HG02759 (cell line): Measurements from ENCODE around the gene P2RX7.
"Not testable (repeated sequence)": the region's sequence is repeated elsewhere in the genome, so short reads cannot be mapped to it uniquely, and the experiment has no call there.

ENCODE experiments used
- ATAC-seq: cut with Tn5 transposase; IDR thresholded peaks from one replicate; pipeline ENCODE4 v1.9.1; 2021; ENCODE audit warnings: mild to moderate bottlenecking, moderate library complexity; ENCODE audit not compliant: unreplicated experiment

P2RX7 gene

DNA sequence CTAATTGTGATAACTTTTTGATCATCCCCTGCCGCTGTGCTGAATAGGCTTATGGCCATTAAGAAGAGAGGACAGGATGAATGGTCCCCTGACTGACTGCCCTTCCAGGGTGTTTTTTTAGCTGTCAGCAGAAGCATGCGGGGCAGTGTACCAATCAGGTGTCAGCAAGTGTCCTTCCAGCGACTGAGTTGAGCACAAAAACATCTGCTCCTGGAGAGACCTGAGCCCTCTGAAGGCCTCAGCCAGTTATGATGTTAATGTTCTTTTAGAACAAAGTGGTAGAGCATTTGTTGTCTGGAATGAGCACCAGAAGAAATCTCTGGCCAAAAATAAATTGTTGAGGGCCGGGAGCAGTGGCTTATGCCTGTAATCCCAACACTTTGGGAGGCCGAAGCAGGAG lies 37.5 kb downstream of the P2RX7 start:
- ATAC-seq = no peak

- ATAC-seq = no peak
Measured at GRCh38 chr12:121170611-121171260, 38.1 kb downstream of the P2RX7 start.

DNA sequence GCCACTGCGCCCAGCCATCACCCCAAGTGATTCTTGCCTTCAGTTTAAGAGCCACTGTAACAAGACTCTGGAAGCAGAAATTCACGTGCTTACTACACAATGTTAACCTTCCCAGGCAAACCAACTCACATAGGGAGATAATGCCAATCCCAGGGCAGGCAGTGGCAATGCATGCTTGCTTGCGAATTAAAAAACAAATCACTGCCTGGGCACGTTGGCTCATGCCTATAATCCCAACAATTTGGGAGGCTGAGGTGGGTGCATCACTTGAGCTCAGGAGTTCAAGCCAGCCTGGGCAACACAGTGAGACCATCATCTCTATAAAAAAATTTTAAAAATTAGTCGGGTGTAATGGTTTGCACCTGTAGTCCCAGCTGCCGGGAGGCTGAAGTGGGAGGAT lies 39.5 kb downstream of the P2RX7 start:
- no peak for ATAC-seq

- no peak for ATAC-seq
Measured at GRCh38 chr12:121175383-121176119, 42.9 kb downstream of the P2RX7 start.

- ATAC-seq = no peak
Measured at GRCh38 chr12:121176826-121177529, 44.3 kb downstream of the P2RX7 start.

- ATAC-seq = no peak
Measured at GRCh38 chr12:121181181-121181580, 48.5 kb downstream of the P2RX7 start.

DNA sequence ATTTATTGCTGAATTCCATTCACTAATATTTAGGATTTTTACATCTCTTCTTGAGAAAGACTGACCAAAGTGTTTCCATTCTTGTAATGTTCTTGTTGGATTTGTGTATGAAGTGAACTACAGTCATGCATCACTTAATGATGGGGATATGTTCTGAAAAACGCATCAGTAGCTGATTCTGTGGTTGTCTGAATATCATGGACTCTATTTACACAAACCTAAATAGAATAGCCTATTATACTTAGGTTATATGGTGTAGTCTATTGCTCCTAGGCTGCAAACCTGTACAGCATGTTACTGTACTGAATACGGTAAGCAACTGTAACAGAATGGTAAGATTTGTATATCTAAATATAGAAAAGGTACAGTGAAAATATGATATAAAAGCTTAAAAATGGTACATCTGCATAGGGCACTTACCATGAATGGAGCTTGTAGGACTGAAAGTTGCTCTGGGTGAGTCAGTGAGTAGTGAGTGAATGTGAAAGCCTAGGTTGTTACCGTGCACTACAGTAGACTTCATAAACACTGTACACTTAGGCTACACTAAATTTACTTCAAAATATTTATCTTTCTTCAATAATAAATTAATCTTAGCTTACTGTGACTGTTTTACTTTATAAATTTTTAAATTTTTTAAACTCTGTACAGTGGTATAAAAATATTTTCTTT lies 49.7 kb downstream of the P2RX7 start:
- no peak for ATAC-seq

DNA sequence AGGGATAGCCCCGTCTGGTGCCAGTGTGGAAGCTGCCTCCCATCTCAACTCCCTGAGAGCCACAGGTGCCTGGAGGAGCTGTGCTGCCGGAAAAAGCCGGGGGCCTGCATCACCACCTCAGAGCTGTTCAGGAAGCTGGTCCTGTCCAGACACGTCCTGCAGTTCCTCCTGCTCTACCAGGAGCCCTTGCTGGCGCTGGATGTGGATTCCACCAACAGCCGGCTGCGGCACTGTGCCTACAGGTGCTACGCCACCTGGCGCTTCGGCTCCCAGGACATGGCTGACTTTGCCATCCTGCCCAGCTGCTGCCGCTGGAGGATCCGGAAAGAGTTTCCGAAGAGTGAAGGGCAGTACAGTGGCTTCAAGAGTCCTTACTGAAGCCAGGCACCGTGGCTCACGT lies 51.7 kb downstream of the P2RX7 start:
- no peak for ATAC-seq

DNA sequence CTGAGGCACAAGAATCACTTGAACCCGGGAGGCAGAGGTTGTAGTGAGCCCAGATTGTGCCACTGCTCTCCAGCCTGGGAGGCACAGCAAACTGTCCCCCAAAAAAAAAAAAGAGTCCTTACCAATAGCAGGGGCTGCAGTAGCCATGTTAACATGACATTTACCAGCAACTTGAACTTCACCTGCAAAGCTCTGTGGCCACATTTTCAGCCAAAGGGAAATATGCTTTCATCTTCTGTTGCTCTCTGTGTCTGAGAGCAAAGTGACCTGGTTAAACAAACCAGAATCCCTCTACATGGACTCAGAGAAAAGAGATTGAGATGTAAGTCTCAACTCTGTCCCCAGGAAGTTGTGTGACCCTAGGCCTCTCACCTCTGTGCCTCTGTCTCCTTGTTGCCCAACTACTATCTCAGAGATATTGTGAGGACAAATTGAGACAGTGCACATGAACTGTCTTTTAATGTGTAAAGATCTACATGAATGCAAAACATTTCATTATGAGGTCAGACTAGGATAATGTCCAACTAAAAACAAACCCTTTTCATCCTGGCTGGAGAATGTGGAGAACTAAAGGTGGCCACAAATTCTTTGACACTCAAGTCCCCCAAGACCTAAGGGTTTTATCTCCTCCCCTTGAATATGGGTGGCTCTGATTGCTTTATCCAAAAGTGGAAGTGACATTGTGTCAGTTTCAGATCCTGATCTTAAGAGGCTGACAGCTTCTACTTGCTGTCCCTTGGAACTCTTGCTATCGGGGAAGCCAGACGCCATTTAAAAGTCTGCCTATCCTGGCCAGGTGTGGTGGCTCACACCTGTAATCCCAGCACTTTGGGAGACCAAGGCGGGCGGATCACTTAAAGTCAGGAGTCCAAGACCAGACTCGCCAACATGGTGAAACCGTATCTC lies 52.6 kb downstream of the P2RX7 start:
- ATAC-seq = no peak

GRCh38 chr12:121186826-121187225 lies 54.1 kb downstream of the P2RX7 start:
- no peak for ATAC-seq

DNA sequence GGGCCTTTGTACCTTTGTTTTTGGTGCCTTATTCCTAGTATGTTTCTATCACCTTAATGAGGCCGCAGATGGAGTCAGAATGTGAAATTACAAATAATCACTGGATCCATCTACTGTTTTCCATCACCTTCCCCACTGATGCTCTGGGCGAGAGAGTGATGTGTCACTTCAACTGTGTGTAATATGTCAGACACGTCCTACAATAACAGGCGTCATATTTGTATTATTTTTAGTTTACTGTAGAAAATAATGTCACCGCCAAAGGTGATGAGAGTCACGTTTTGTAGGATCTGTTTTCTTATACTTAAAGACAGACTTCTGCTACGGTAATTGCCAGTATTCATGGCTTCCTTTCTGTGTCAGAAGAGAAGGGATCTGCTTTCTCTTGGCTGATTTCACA lies 54.8 kb downstream of the P2RX7 start:
- no peak for ATAC-seq

GRCh38 chr12:121188227-121188626 lies 55.6 kb downstream of the P2RX7 start:
- ATAC-seq = no peak

GRCh38 chr12:121189131-121189530 lies 56.5 kb downstream of the P2RX7 start:
- no peak for ATAC-seq

DNA sequence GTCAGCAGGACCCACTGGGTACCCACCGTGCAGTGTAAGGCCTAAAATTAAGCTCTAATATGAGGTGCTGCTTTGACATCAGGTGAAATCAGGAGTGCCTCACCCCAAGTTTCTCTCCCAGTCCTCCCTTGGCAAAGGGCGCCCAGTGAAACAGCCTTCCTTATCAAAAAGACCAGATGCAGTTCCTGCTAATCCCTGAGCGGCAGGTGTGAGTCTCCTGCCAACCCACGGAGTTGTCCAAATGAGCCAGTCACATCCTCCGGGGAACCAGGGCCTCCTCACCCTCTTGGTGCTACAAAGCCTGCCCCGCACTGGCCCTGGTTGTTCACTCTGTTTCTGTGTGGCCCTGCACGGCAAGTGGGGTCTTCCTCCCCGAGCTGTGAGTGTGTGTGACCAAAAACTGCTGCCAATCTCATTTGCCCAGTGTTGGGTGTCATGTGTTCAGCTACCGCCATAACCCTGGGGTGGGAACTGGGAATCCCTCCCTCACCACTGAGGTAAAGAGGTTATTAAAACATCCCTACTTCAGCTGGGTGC lies 57.0 kb downstream of the P2RX7 start:
- no peak for ATAC-seq

DNA sequence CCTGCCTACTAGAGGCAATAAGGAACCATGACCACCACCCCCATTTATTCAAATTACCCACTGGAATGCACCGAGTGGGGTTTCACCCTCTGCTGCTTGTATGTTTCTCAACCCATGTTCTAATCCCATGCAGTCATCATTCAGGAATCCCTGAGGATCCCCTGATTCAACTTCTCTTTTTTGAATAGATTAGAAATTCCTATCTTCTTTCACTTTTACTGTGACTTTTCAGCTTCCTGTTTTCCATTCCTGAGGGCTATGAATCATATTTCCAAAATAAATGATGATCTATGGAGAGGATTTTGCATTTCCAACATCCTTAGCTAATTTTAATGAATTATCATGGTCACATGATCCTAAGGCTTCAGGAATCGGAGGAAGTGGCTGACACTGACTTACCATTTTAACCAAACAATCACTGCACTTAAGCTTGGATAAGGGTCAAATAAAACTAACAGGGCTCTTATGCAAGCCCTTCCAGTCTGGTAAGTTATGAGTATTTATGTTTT lies 57.9 kb downstream of the P2RX7 start:
- no peak for ATAC-seq

DNA sequence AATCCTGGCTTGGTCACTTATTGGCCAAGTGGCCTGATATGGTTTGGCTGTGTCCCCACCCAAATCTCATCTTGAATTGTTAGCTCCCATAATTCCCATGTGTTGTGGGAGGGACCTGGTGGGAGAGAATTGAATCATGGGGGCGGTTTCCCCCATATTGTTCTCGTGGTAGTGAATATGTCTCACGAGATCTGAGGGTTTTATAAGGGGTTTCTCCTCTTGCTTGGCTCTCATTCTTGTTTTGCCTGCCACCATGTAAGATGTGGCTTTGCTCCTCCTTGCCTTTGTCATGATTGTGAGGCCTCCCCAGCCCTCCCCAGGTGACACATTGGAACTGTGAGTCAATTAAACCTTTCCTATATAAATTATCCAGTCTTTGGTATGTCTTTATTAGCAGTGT lies 58.5 kb downstream of the P2RX7 start:
- ATAC-seq = no peak

GRCh38 chr12:121196902-121197301 lies 64.2 kb downstream of the P2RX7 start:
- ATAC-seq = no peak

DNA sequence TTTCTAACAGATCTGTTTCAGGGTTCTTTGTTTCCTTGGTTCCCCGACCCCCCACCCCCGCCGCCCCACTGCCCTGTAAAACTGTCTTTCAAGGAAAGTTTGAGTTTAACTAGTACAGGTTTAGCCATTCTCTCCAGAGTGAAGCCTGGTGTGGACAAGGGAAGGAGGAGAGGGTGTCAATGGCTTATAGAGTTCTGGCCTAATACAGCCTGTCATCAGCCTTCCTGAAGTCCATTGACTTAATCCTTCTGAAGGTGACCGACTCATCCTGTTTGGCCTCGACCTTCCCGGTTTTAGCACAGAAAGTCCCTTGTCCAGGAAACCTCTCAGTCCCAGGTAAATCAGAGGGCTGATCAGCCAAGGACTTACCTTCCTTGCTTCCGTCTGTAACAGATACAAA lies 66.3 kb downstream of the P2RX7 start:
- no peak for ATAC-seq

GRCh38 chr12:121201140-121201539 lies 68.5 kb downstream of the P2RX7 start:
- ATAC-seq = not testable (repeated sequence)
